ENCODE measurements around the gene HDAC7.

DNA sequence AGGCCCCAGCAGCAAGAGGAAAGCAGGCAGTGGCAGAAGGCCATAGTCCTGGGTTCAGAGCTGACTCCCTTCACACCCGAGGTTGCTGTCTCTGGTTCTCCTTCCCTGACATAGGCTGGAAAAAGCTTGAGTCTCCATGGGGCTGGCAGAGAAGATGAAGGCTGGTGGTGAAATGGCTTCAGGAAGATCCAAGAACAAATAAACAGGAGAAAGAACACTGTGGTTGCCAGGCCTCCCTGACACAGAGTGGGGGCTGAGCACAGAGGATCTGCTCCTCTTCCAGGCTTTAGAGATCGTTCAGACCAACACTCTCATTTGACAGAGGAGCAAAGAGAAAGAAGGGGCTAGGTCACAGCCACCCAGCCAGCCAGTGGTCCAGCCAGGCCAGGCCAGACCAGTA is 14.3 kb downstream of the HDAC7 start:
- TF ChIP-seq, protein P1, sequence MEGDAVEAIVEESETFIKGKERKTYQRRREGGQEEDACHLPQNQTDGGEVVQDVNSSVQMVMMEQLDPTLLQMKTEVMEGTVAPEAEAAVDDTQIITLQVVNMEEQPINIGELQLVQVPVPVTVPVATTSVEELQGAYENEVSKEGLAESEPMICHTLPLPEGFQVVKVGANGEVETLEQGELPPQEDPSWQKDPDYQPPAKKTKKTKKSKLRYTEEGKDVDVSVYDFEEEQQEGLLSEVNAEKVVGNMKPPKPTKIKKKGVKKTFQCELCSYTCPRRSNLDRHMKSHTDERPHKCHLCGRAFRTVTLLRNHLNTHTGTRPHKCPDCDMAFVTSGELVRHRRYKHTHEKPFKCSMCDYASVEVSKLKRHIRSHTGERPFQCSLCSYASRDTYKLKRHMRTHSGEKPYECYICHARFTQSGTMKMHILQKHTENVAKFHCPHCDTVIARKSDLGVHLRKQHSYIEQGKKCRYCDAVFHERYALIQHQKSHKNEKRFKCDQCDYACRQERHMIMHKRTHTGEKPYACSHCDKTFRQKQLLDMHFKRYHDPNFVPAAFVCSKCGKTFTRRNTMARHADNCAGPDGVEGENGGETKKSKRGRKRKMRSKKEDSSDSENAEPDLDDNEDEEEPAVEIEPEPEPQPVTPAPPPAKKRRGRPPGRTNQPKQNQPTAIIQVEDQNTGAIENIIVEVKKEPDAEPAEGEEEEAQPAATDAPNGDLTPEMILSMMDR (IDR thresholded peaks at IDR 0.05), result no peak
- no peak for TF ChIP-seq POLR2A (IDR thresholded peaks at IDR 0.05)
- peak in 1 of 3 donors; percentile 43 for TF ChIP-seq POLR2AphosphoS5 (IDR thresholded peaks at IDR 0.05)
- no peak for TF ChIP-seq EP300 (IDR thresholded peaks at IDR 0.05)
